Measurements from ENCODE around the gene SHROOM3.

Gene SHROOM3

DNA sequence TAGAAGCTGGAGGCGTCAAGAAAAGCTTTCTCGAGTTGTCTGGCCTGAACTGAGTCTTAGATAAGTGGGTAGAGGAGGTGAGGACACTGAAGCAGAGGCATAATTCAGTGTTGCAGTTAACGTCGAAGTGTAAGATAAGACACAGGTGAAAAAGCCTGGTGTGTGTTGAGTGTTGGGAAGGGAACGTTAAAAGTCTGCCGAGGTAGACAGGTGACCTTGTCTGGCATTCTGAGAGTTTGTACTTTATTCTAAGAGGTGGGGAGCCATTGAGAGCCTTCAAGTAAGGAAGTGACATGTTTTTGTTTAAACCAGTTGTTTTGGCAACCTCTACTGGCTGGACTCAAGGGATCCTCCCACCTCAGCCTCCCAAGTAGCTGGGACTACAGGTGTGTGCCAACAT is 219.1 kb downstream of the SHROOM3 start:
- TF ChIP-seq TAF1 (IDR thresholded peaks at IDR 0.05; ENCODE audit: borderline replicate concordance, insufficient read depth, low read length) (no peak), SIN3A (IDR thresholded peaks at IDR 0.05; ENCODE audit: borderline replicate concordance, insufficient read depth, low read length) (no peak), FOXP2 (optimal IDR thresholded peaks at IDR 0.05; ENCODE audit: borderline replicate concordance, extremely low read depth, extremely low read length, insufficient read depth) (no peak), POLR2AphosphoS5 (IDR thresholded peaks at IDR 0.05; ENCODE audit: low read depth, low read length) (no peak)
- TF ChIP-seq, protein P1, sequence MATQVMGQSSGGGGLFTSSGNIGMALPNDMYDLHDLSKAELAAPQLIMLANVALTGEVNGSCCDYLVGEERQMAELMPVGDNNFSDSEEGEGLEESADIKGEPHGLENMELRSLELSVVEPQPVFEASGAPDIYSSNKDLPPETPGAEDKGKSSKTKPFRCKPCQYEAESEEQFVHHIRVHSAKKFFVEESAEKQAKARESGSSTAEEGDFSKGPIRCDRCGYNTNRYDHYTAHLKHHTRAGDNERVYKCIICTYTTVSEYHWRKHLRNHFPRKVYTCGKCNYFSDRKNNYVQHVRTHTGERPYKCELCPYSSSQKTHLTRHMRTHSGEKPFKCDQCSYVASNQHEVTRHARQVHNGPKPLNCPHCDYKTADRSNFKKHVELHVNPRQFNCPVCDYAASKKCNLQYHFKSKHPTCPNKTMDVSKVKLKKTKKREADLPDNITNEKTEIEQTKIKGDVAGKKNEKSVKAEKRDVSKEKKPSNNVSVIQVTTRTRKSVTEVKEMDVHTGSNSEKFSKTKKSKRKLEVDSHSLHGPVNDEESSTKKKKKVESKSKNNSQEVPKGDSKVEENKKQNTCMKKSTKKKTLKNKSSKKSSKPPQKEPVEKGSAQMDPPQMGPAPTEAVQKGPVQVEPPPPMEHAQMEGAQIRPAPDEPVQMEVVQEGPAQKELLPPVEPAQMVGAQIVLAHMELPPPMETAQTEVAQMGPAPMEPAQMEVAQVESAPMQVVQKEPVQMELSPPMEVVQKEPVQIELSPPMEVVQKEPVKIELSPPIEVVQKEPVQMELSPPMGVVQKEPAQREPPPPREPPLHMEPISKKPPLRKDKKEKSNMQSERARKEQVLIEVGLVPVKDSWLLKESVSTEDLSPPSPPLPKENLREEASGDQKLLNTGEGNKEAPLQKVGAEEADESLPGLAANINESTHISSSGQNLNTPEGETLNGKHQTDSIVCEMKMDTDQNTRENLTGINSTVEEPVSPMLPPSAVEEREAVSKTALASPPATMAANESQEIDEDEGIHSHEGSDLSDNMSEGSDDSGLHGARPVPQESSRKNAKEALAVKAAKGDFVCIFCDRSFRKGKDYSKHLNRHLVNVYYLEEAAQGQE (IDR thresholded peaks at IDR 0.05; ENCODE audit: insufficient read depth in 1 of 2, low read depth in 2 of 2, low read length in 2 of 2), result no peak

DNA sequence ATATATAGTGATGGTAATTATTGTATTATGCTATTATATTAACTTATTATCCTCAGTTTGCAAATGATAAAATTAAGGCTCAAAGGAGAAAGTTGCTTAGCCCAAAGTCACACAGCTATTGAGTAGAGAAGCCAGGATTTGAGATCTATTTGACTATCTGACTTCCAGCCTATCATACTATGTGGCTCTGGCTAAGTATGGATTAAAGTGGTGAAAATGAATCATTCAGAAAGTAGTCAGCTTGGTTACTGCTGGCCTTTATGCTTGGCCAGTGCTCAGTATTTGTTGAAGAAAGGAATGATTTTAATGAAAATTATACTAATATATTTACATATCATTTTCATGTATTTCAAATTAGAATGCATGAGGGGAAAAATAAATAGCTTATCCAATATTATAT is 219.8 kb downstream of the SHROOM3 start:
- TF ChIP-seq TAF1 (IDR thresholded peaks at IDR 0.05; ENCODE audit: borderline replicate concordance, insufficient read depth, low read length), result no peak

DNA sequence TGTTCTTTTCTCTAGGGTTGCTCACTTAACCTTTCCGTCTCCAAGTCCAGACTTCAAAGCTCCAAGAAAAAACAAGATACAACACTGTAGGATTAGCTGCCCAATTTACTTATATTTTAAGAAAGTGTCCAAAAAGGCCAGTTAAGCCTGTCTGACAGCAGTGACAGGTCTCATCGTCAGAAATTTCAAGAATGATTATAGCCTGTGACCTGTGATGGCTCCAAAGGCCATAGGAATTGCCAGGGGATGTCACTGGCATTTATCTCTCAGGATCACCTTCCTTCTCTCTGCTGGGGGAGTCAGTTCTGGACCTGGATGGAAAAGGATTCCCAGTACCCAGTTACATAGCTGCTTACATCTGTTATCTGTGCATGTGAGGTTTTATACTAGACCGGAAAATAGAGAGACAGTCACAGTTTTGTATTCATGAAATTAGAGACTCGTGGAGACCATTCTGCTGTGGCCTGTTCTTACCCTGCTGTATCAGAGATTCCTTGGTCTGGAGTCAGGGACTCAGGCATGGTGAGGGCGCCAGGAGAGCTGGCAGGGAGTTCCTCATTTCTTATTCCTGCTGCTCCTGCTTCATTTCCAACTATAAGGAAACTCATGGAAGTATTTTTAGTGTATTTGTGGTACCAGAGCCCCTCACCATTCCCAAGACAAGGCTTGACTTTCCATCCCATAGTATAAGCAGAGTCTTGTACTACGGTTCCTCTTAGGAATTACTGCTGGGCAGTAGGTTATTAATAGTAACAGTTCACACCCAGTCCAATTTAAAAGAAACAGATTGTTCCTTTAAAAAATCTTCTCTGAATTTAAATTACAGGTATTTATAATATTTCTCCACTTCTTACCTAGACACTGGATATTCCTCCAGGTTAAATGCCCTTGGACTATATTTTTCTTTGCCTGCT is 220.8 kb downstream of the SHROOM3 start:
- no peak for TF ChIP-seq FOXP2 (optimal IDR thresholded peaks at IDR 0.05; ENCODE audit: borderline replicate concordance, extremely low read depth, extremely low read length, insufficient read depth)
- TF ChIP-seq TAF1 (IDR thresholded peaks at IDR 0.05; ENCODE audit: borderline replicate concordance, insufficient read depth, low read length), result no peak
- no peak for TF ChIP-seq POLR2AphosphoS5 (IDR thresholded peaks at IDR 0.05; ENCODE audit: low read depth, low read length)
- TF ChIP-seq, protein P1 (IDR thresholded peaks at IDR 0.05; ENCODE audit: insufficient read depth in 1 of 2, low read depth in 2 of 2, low read length in 2 of 2), result no peak
- TF ChIP-seq SIN3A (IDR thresholded peaks at IDR 0.05; ENCODE audit: borderline replicate concordance, insufficient read depth, low read length), result no peak

DNA sequence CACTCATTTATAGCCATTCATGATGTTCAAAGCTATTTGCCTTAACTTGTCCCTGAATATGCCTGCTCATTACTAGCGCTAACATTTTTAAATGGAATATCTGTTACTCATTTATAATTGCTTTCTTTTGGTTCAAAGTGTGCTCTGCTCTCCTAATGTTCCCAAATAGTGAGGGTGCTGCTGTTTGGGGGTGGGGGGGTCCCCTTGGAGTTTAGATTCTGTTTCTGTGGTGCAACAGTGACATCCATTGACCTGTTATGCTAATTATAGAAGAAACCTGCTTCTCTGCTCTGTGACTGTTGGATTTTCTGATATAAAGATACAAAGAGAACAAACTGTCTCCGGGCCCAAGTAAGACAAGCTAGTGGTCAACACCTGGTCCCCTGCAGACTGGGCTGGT is 222.4 kb downstream of the SHROOM3 start:
- no peak for TF ChIP-seq TAF1 (IDR thresholded peaks at IDR 0.05; ENCODE audit: borderline replicate concordance, insufficient read depth, low read length)
- no peak for TF ChIP-seq SIN3A (IDR thresholded peaks at IDR 0.05; ENCODE audit: borderline replicate concordance, insufficient read depth, low read length)
- TF ChIP-seq FOXP2 (optimal IDR thresholded peaks at IDR 0.05; ENCODE audit: borderline replicate concordance, extremely low read depth, extremely low read length, insufficient read depth), result no peak
- TF ChIP-seq POLR2AphosphoS5 (IDR thresholded peaks at IDR 0.05; ENCODE audit: low read depth, low read length), result no peak
- TF ChIP-seq, protein P1 (IDR thresholded peaks at IDR 0.05; ENCODE audit: insufficient read depth in 1 of 2, low read depth in 2 of 2, low read length in 2 of 2), result no peak

DNA sequence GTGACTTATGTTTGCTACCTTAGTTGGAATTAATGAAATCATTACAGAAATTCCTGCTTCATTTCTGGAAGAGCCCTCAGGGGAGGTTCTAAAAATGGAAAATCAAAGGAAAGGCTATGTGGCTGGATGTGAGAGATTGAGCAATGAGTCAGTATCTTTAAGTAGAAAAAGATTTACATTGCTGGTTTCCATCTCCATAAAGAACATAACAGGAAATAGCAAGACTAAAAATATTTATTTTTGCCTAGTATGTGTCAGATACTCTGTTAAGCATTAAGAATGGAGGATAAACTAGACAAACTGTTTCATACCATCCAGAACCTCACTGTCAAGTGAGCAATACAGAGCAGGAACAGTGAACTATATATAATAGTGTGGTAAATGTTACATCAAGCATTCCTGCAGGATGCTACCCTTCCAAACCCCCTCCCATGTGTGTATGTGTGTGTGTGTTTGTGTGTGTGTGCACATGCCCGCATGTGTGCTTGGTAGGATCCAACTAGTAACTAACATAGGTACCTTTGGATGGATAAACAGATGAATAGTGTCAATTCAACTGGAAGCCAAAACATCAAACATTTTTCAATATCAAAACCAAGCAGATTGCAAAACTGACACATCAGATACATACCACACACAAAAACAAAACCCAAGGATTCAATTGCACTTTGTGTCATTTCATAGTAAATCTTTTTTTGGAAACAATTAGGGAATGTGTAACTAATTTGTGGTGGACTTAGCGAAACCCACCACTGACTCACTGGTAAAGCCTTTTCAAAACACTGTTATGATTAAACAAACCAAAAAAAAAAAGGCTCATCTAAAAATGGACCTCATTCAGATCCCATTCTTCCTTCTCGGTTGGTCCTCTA is 223.4 kb downstream of the SHROOM3 start:
- TF ChIP-seq TAF1 (IDR thresholded peaks at IDR 0.05; ENCODE audit: borderline replicate concordance, insufficient read depth, low read length) (no peak), POLR2AphosphoS5 (IDR thresholded peaks at IDR 0.05; ENCODE audit: low read depth, low read length) (no peak), SIN3A (IDR thresholded peaks at IDR 0.05; ENCODE audit: borderline replicate concordance, insufficient read depth, low read length) (no peak), FOXP2 (optimal IDR thresholded peaks at IDR 0.05; ENCODE audit: borderline replicate concordance, extremely low read depth, extremely low read length, insufficient read depth) (no peak)
- TF ChIP-seq, protein P1 (IDR thresholded peaks at IDR 0.05; ENCODE audit: insufficient read depth in 1 of 2, low read depth in 2 of 2, low read length in 2 of 2), result no peak

All from PFSK-1 (cell line).